Stromal cell of bone marrow (primary cell): Measurements from ENCODE around the gene DSCAML1.

ENCODE experiments used
- DNase-seq: peaks from one replicate; pipeline ENCODE4 v3.0.0-alpha.2; 2012; ENCODE audit warnings: low read depth

The DSCAML1 gene

GRCh38 chr11:117486059-117486458 is 311.0 kb downstream of the DSCAML1 start:
- DNase-seq: no peak

DNA sequence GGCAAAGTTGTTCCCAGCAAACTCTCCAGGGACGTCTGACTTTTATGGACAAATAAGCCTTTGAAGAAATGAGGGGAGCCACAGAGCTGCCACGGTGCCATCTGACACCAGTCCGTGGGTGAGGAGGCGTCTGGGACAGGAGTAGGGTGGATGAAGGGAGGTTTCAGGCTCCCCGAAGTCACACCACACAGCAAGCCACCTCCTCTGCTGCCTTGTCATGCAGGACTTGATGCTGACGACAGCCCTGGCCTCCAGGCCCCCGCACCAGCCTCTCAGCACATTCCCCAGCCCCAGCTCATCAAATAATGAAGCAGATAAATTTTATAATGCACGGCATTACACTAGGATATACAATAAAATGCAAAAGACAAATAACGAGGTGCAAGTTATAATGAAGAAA is 312.9 kb downstream of the DSCAML1 start:
- DNase-seq: no peak

DNA sequence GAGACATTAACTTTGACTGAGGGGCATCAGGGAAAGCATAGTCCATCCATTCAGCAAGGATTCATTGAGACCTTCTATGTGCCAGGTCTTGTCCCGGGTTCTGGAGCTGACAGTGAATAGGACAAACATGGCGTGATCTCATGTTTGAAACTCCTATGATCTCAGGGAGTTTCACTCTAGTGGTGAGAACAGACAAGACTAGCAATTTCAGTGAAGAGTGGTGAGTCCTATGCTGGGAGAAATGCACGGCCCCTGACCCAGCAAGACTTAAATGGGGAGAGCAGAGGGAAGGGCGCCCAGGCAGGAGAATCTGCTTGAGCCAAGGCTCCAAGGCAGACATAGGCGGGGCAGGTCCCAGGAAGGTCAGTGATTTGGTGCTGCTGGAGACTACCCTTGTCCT is 313.6 kb downstream of the DSCAML1 start:
- DNase-seq: no peak

DNA sequence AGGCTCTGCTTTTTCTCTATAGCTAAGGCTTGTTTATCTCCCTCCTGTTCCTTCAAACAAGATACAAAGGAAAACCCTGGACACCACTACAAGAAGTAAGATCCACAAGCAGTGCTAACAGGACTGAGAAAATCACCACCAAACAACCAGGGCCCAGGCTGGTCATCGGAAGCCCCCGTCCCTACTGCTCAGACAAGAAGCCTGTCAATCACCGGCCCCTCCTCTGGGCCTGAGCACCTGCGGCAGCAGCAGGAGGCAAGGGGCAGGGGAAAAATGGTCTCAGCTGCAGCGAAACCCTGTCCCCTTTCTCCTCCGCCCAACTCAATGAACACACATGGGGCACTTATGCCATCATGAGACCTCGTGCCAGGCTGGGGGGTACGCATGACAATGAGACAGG is 314.1 kb downstream of the DSCAML1 start:
- DNase-seq: no peak

GRCh38 chr11:117481885-117482284 is 315.1 kb downstream of the DSCAML1 start:
- no peak for DNase-seq

DNA sequence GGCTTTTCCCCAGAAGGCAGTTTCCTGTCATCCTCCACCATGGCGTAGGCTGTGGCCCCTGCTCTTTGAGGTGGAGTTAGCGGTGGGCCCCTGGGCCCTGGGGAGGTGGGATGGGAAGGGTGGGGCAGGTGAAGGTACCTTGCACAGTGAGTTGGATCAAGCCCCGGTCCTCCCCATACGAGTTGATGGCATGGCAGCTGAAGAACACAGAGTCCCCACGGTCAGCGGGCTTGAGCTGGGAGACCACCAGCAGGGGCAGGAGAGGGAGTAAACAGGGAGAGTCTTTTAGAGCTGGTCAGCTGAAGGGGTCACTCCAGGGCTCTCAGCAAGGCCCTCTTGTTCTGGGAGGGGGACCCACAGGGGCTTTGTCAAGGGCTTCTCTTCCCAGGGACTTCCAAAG is 316.0 kb downstream of the DSCAML1 start:
- DNase-seq: no peak

- no peak for DNase-seq
Measured at GRCh38 chr11:117480221-117480620, 316.8 kb downstream of the DSCAML1 start.

GRCh38 chr11:117479372-117479771 is 317.6 kb downstream of the DSCAML1 start:
- DNase-seq: no peak

DNA sequence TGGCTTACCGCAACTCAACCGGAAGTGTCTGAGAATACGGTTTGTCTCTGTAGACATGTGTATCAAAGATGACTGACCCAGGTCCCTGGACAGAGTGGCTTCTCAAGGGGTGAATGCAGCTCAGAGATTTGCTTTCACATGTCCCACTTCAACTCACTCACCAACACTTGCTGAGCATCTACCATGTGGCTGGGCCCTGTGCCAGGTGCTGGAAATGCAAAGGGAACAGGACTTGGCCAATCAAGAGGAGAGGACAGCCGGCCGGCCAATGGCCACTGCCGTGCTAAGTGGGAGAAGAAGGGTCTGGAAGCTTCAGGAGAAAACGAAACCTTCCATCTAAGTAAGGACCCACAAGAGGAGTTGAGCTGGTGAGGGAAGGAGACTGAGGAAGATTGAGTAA is 318.1 kb downstream of the DSCAML1 start:
- DNase-seq: no peak

GRCh38 chr11:117478126-117478860 is 318.7 kb downstream of the DSCAML1 start:
- DNase-seq: no peak

DNA sequence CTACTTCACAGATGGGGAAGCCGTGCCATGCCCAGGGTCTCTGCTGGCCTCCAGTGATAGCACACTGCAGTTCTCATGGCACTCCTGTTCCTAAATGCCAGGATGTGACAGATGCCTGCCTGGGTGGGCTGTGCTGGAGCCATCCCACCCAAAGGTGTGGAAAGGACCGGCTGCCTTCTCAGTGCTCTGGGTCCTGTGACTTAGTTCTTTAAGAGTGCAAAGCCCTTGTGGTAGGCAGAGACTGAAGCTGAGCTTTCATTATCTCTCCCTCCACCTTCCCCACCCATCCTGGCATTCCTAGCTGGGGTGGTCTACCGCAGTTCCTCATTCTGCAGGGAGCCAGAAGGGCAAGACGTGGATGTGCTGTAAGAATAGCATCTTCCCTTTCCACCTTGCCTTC is 319.3 kb downstream of the DSCAML1 start:
- no peak for DNase-seq

- DNase-seq: no peak
Measured at GRCh38 chr11:117476531-117477142, 320.4 kb downstream of the DSCAML1 start.

DNA sequence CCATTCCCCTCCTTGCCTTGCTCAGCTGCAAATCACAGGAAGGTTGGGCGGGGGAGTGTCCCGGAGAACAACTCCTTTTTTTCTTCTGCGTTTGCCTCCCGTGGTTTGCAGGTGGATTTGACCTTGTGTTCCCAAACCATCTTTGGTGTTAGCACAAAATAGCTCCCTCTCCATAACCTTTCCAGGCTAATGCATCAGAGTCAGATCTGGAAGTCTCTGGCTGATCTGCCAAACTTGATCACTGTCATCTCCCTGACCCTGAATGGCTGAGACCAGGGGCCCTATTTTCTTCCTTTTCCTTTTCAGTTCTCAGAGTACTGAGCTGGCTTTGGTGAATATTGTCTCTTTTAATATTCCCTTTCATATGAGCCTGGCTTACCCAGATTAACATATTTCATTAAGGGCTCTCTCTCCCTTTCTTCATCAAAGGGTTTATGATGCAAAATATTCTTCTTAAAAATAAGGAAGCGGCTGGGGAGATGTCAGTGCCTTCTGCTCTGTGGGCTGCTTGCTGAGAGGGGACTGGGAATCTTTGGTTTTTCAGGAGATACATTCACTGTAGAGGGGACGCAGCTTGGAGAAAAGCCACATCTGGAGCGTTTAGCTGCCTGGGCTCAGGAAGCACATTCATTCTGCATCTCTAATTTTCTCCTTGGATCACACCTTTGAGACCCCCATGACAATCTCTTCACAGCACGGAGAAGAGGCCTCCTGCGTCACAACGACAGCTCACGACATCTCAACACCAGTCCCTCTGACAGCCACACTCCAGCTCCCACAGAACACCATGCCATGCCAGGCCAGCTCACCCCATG is 321.1 kb downstream of the DSCAML1 start:
- DNase-seq: no peak

- DNase-seq: no peak
Measured at GRCh38 chr11:117473481-117474091, 323.4 kb downstream of the DSCAML1 start.

- DNase-seq: no peak
Measured at GRCh38 chr11:117471776-117472175, 325.2 kb downstream of the DSCAML1 start.

- DNase-seq: no peak
Measured at GRCh38 chr11:117470576-117470975, 326.4 kb downstream of the DSCAML1 start.

- no peak for DNase-seq
Measured at GRCh38 chr11:117468888-117469287, 328.1 kb downstream of the DSCAML1 start.

DNA sequence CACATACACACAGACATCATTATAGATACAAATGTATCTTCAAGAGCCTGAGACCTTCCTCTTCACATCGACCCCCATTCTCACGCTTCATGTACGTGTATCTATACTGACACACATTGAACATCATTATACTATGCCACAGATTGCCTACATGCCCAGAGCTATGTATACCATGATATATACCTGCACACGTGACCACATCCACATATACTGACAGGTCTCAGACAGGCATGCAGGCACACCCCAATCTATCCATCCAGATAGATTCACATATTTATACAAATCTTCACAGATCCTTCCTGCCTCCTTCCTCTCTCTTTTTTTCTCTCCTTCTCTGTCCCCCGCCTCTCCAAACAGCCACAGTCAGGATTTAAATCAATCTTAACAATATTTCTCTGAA is 329.2 kb downstream of the DSCAML1 start:
- no peak for DNase-seq

DNA sequence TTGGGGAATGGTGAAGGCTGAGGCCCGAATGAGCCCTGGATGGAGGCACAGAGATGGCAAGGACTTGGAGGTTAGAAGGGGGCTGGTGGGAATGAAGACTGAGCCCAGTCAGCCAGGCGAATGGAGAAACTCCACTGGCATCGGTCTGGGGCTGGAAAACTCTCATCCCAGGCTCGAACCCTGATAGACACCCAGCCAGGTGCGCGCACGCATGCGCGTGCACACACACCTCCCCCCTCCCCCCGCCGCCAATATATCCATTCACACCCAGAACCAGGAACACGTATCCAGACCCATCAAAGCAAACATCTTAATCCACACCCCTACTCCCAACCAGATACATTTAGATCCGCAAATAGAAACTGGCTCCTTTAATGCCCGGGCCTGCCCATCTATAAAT is 330.1 kb downstream of the DSCAML1 start:
- no peak for DNase-seq

DNA sequence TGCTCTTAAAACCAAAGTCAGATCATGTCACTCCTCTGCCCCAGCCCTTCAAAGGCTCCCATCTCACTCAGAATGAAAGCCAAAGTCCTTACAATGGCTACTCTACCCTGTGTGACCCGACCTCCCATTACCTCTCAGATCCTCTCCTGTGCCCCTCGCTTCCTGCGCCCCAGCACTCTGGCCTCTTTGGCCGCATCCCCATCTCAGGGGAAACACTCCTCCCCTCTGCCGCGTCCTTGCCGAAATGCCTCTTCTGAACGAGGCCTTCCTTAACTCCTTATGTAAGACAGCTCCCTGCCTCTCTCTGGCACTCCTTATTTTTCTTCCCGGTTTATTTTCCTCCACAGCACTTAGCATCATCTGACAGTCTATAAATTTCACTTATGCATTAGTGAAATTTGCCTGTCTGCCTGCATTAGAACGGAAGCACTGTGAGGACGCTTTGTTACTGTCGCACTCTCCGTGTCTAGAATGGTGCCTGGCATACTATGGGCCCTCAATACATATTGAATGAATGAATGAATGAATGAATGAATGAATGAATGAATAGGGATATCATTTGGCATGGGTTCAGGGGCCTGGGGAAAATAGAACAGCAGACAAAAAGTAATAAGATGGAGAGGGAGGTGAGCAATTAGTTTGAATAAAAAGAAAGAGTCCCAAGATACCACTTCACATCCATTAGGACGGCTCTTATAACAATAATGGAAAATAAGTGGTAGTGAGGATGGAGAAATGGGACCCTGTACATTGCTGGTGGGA is 331.6 kb downstream of the DSCAML1 start:
- no peak for DNase-seq

DNA sequence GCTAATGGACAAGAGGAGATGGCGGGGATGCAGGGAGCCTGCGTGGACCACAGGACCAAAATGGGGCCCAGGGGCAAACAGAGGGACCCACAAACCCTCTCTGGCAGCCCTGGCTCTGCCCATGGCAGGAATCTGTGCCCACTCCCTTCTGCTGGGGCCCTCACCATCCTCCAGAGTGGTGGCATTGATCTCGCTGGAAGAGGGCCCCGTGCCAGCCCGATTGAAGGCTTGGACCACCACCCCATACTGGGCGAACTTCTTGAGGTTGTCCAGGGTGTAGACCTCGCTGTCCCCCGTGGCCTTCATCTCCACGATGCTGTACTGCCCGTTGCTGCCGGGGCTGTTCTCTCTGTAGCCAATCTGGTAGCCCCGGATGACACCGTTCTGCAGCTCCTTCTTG is 332.2 kb downstream of the DSCAML1 start:
- DNase-seq: no peak

DNA sequence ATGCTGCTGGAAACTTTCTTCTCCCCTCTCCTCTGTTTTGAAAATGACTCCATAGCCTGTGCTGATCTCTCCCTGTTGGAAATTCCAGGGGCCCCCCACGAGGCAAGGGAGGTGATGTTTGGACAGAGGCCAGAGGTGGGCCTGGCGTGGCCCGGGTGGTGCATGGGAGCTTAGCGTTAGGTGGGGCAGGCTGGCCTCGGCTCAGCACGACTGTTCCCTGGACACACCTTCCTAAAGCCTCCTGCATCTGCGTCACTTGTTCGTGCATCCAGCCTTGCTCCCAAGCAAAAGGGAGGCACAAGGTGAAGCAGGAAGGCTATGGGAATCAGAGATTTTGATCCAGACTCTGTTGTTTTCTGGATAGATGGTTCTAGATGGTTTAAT is 334.2 kb downstream of the DSCAML1 start:
- no peak for DNase-seq
